Endodermal cell (in vitro differentiated cells): ENCODE results near the gene LPIN2. TPM values are rescaled to one million over a fixed set of nuclear protein-coding genes. Genes with fewer than 3 reads are reported as not detected.
A peak's percentile ranks its signal among the peaks of the same experiment; 100 is the strongest.
"Not testable (repeated sequence)": the region's sequence is repeated elsewhere in the genome, so short reads cannot be mapped to it uniquely, and the experiment has no call there.

Experiments
- DNase-seq: peaks from one replicate; pipeline ENCODE4 v3.0.0-alpha.2; 2017
- H3K27ac ChIP-seq: 2 replicates; pipeline ENCODE4 v1.5.1; 2013; ENCODE audit warnings: mild to moderate bottlenecking, low read depth, low read length, moderate library complexity
- H3K27me3 ChIP-seq: 2 replicates; pipeline ENCODE4 v1.6.1; 2013; ENCODE audit warnings: mild to moderate bottlenecking, low read length, moderate library complexity; ENCODE audit not compliant: insufficient read depth, control insufficient read depth, poor library complexity, severe bottlenecking
- H3K36me3 ChIP-seq: 2 replicates; pipeline ENCODE4 v1.7.0; 2013; ENCODE audit warnings: mild to moderate bottlenecking, low read length, moderate library complexity; ENCODE audit not compliant: control insufficient read depth, insufficient read depth
- H3K4me1 ChIP-seq: one replicate; pipeline ENCODE4 v1.7.0; 2013; ENCODE audit warnings: low read length; ENCODE audit not compliant: control insufficient read depth, insufficient read depth
- H3K4me3 ChIP-seq: 2 replicates; pipeline ENCODE4 v1.5.1; 2013; ENCODE audit warnings: mild to moderate bottlenecking, low read length, moderate library complexity
- H3K9ac ChIP-seq: 2 replicates; pipeline ENCODE4 v1.6.1; 2013; ENCODE audit warnings: mild to moderate bottlenecking, low read length, moderate library complexity; ENCODE audit not compliant: poor library complexity, severe bottlenecking; ENCODE audit errors: extremely low read depth
- H3K9me3 ChIP-seq: 2 replicates; pipeline ENCODE4 v1.6.1; 2013; ENCODE audit warnings: mild to moderate bottlenecking, low read length, moderate library complexity; ENCODE audit not compliant: control insufficient read depth
- H3K27ac Mint-ChIP-seq: 2 replicates; pipeline ENCODE4 v1.8.0; 2020; ENCODE audit warnings: mixed read lengths
- H3K27me3 Mint-ChIP-seq: 2 replicates; pipeline ENCODE4 v1.8.0; 2021; ENCODE audit warnings: mild to moderate bottlenecking, mixed read lengths; ENCODE audit not compliant: insufficient read depth
- H3K36me3 Mint-ChIP-seq: 2 replicates; pipeline ENCODE4 v1.8.0; 2020; ENCODE audit warnings: low read depth, mixed read lengths
- H3K4me1 Mint-ChIP-seq: 2 replicates; pipeline ENCODE4 v1.8.0; 2020; ENCODE audit warnings: mixed read lengths
- H3K4me3 Mint-ChIP-seq: 2 replicates; pipeline ENCODE4 v1.8.0; 2020; ENCODE audit warnings: mild to moderate bottlenecking, moderate library complexity, mixed read lengths
- H3K9me3 Mint-ChIP-seq: 2 replicates; pipeline ENCODE4 v1.8.0; 2020; ENCODE audit warnings: mild to moderate bottlenecking, mixed read lengths
- WGBS, 2 experiments: methylation state at CpG; one replicate each; pipeline versions ENCODE4 v1.1.5 to v1.1.7; 2013; ENCODE audit warnings: missing lambda C conversion rate in 2 of 2, mixed read lengths in 1 of 2; ENCODE audit not compliant: insufficient coverage in 1 of 2, insufficient read length in 1 of 2; 5-methylcytosine and 5-hydroxymethylcytosine counted together
- total RNA-seq, 2 donors: library from RNA; stranded (reverse); fragmentation: NEBNext Ultra II Directional in 1 of 2; extraction: Animal tissue kit (Norgen Biotek cat#: 25700) in 1 of 2; gene quantifications; 2 replicates in 1 of 2; 3 replicates in 1 of 2; pipeline ENCODE4 v1.2.1, GENCODE V29; 2021
- TF ChIP-seq, protein P1 (sequence below): fragments of 200-600 bp; sonication (generic); conservative IDR thresholded peaks from 2 replicates; pipeline ENCODE4 v1.5.0; 2021; ENCODE audit warnings: antibody characterized with exemption, mild to moderate bottlenecking

The LPIN2 gene
- total RNA-seq, 2 donors from 2014 or later, result 22.9 to 31.8 TPM

DNA sequence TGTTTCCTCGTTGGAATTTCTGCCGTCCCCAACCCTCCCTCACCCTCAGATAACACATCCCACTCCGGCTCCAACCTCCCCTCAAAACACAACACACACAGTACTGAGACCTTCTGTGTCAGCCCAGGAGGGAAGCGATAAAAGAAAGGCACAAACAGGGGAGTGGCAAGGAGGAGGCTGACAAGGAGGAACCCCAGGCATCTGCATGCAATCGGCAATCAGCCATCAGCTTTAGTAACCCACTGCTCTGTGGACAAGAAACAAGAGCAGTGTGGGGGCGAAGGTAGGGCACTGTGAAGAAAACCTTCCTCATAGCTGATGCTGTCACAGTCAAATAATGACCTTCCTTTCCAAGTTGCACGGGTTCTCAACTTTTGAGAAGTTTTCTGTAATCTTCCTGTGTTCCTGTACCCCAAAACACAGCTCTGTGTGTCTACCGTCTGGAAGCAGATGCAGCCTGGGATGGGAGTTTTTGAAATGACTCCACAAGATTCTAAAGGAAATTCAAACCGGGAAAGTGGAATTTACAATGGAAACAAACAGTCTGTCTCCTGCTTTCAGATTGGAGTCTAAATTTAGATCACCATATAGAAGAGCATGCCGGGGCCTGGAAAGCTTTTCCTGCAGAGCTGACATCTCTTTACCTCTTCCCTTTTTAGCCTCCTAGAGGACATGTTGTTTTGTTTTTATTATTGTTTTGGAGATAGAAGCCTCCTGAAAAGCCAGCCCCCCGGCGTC lies 16.4 kb upstream of the LPIN2 start:
- DNase-seq, result peak; percentile 34
- Histone ChIP-seq H3K9me3 (no peaks in the 10 kb centered on the region), H3K27me3 (no peaks in the 10 kb centered on the region), H3K4me3 (no peak overlapping the region), H3K4me1 (peaks cover 15% of the 10 kb centered on the region), H3K36me3 (no peaks in the 10 kb centered on the region), H3K27ac (peak overlapping the region; percentile 41), H3K9ac (no peak overlapping the region)
- Mint-ChIP-seq H3K27me3 (no peaks in the 10 kb centered on the region), H3K27ac (peak overlapping the region; percentile 53), H3K36me3 (no peaks in the 10 kb centered on the region), H3K4me3 (no peak overlapping the region), H3K4me1 (peaks cover 19% of the 10 kb centered on the region), H3K9me3 (no peaks in the 10 kb centered on the region)
- WGBS, 2 experiments, result 65 to 80% methylated on average over 6 to 12 of the region's 12 CpGs
- TF ChIP-seq, protein P1, sequence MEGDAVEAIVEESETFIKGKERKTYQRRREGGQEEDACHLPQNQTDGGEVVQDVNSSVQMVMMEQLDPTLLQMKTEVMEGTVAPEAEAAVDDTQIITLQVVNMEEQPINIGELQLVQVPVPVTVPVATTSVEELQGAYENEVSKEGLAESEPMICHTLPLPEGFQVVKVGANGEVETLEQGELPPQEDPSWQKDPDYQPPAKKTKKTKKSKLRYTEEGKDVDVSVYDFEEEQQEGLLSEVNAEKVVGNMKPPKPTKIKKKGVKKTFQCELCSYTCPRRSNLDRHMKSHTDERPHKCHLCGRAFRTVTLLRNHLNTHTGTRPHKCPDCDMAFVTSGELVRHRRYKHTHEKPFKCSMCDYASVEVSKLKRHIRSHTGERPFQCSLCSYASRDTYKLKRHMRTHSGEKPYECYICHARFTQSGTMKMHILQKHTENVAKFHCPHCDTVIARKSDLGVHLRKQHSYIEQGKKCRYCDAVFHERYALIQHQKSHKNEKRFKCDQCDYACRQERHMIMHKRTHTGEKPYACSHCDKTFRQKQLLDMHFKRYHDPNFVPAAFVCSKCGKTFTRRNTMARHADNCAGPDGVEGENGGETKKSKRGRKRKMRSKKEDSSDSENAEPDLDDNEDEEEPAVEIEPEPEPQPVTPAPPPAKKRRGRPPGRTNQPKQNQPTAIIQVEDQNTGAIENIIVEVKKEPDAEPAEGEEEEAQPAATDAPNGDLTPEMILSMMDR, result no peak

DNA sequence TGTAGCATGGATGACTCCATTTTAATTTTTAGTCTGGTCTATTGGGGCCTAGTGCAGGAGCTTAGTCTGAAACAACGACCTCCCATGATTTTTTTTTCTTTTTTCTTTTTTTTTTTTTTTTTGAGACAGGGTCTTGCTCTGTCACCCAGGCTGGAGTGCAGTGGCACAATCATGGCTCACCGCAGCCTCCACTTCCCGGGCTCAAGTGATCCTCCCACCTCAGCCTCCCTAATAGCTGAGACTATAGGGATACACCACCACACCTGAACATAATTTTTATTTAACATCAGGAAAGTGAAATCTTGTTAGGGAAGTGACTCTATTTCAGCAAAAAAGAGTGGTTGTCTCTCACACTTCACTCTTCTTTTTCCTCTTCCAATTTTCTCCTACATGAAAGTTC lies 15.2 kb upstream of the LPIN2 start:
- not testable (repeated sequence) for H3K27ac ChIP-seq, H3K4me3 Mint-ChIP-seq, H3K9ac ChIP-seq, H3K36me3 Mint-ChIP-seq, H3K27me3 ChIP-seq, H3K27me3 Mint-ChIP-seq, H3K27ac Mint-ChIP-seq, H3K36me3 ChIP-seq, H3K9me3 Mint-ChIP-seq, DNase-seq, H3K4me3 ChIP-seq, H3K9me3 ChIP-seq
- peaks cover 15% of the 10 kb centered on the region for H3K4me1 ChIP-seq
- H3K4me1 Mint-ChIP-seq, result peaks cover 19% of the 10 kb centered on the region
- 90 to 100% methylated on average over 1 to 3 of the region's 3 CpGs for WGBS, 2 experiments

DNA sequence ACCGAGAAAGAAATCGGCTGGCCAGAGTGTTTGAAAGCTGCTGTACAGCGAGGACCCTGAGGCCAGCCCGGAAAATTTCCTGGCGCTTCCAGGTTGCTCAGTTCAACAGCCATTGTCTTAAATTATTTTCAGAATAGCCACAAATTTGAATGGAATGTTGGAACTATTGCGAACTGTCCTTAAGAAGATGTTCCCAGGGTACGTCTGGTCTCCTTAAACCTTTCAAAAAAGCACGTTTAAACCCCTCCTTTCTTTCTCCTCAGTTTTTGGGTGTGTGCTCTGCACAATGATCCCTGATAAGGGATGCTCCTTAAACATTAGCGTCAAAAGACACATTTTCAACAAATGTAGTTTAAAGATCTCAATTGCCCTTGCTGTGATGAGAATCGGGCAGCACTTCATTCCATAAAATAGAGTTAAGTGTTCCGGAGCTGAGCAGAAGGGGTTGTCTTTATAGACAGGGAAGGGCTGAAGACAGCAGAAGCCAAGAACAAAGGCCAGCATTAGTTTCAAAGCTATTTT lies 14.5 kb upstream of the LPIN2 start:
- no peak overlapping the region for H3K4me3 ChIP-seq
- Mint-ChIP-seq H3K9me3 (no peaks in the 10 kb centered on the region), H3K27me3 (no peaks in the 10 kb centered on the region), H3K27ac (no peak overlapping the region), H3K4me1 (peaks cover 19% of the 10 kb centered on the region), H3K36me3 (no peaks in the 10 kb centered on the region), H3K4me3 (no peak overlapping the region)
- WGBS, 2 experiments, result 87 to 93% methylated on average over 10 to 11 of the region's 11 CpGs
- no peaks in the 10 kb centered on the region for H3K9me3 ChIP-seq
- peaks cover 15% of the 10 kb centered on the region for H3K4me1 ChIP-seq
- no peak overlapping the region for H3K9ac ChIP-seq
- TF ChIP-seq, protein P1, result no peak
- no peaks in the 10 kb centered on the region for H3K27me3 ChIP-seq
- H3K27ac ChIP-seq, result no peak overlapping the region
- peak; percentile 19 for DNase-seq
- no peaks in the 10 kb centered on the region for H3K36me3 ChIP-seq
